ENCODE data around the gene CNIH3. TPM values are rescaled to one million over a fixed set of nuclear protein-coding genes. Genes with fewer than 3 reads are reported as not detected.
"Not testable (repeated sequence)": the region's sequence is repeated elsewhere in the genome, so short reads cannot be mapped to it uniquely, and the experiment has no call there.

Gene CNIH3
- total RNA-seq (2021) = 4.2 and 4.4 TPM in 2 replicates
- long read RNA-seq, transcript CNIH3-201 (6 exons, 2,558 nt) = major isoform, 16 of 25 reads
- long read RNA-seq, partial matches to known transcripts = 0 of 25 reads
- long read RNA-seq, other reads (novel, unspliced or antisense) = 8 of 25 reads

GRCh38 chr1:224615861-224616755 lies at the start of gene CNIH3:
Gene CNIH3, plus strand, starts transcription at chr1:224616317. Its CDS starts 858 bp downstream, at chr1:224617175.
- Histone ChIP-seq H3K9me3 (ENCODE audit: control insufficient read depth, low read depth, low read length) (no peaks in the 10 kb centered on the region), H2BK12ac (ENCODE audit: insufficient read length, low read depth, low read length) (no peak within 1 kb of the TSS), H2BK20ac (ENCODE audit: low read depth, low read length, poor library complexity, severe bottlenecking) (no peak within 1 kb of the TSS), H2AK5ac (ENCODE audit: insufficient read length, low read length) (no peak within 1 kb of the TSS), H3K79me1 (ENCODE audit: insufficient read depth, low read depth, low read length, poor library complexity, severe bottlenecking) (no peaks in the 10 kb centered on the region), H3K56ac (ENCODE audit: insufficient read length, low read depth, low read length) (no peak within 1 kb of the TSS), H3K14ac (ENCODE audit: insufficient read depth, low read length) (peak within 1 kb of the TSS; percentile 14; the same call in 1 of the 2 replicates), H3K18ac (ENCODE audit: insufficient read length, low read depth, low read length) (no peak within 1 kb of the TSS), H3K4ac (ENCODE audit: low read depth, low read length) (no peak within 1 kb of the TSS), H3K27ac (ENCODE audit: insufficient read length, low read depth, low read length) (no peak within 1 kb of the TSS), H3K27me3 (ENCODE audit: insufficient read depth, low read length) (peaks cover 41% of the 10 kb centered on the region), H3K9ac (ENCODE audit: extremely low read depth, insufficient read length, low read length) (no peak within 1 kb of the TSS), H3K79me2 (ENCODE audit: insufficient read depth, low read length) (no peaks in the 10 kb centered on the region), H2BK5ac (ENCODE audit: insufficient read length, low read length) (no peak within 1 kb of the TSS), H3K23me2 (ENCODE audit: insufficient read length, low read depth, low read length, poor library complexity, severe bottlenecking) (peaks cover 23% of the 10 kb centered on the region), H4K20me1 (ENCODE audit: control insufficient read depth, insufficient read depth, insufficient read length) (no peaks in the 10 kb centered on the region), H2BK120ac (ENCODE audit: low read depth, low read length, poor library complexity, severe bottlenecking) (no peak within 1 kb of the TSS), H3K4me1 (ENCODE audit: insufficient read depth, low read length) (no peaks in the 10 kb centered on the region), H3K23ac (ENCODE audit: insufficient read length, low read depth, low read length) (no peak within 1 kb of the TSS), H2BK15ac (ENCODE audit: low read depth, low read length) (no peak within 1 kb of the TSS), H3K4me2 (ENCODE audit: insufficient read depth, insufficient read length, low read length) (peak within 1 kb of the TSS; percentile 53), H3T11ph (ENCODE audit: low read length) (no peak within 1 kb of the TSS), H2AFZ (ENCODE audit: low read length) (peak within 1 kb of the TSS; percentile 83), H4K8ac (replicated peaks; ENCODE audit: insufficient read length, low read depth, low read length) (no peak within 1 kb of the TSS), H4K91ac (ENCODE audit: insufficient read length, low read depth, low read length) (no peak within 1 kb of the TSS), H4K5ac (ENCODE audit: insufficient read length, low read depth, low read length) (no peak within 1 kb of the TSS)
- DNase-seq = peak; percentile 90
- Mint-ChIP-seq H3K27ac (no peak within 1 kb of the TSS), H3K36me3 (ENCODE audit: insufficient read depth in 1 of 3, low read depth in 3 of 3) (no peaks in the 10 kb centered on the region; a peak in 2 of 7 replicates), H3K4me3 (peak within 1 kb of the TSS; percentile 64 to 82), H3K9me3 (peaks cover 2% of the 10 kb centered on the region in 2 experiments; a peak in 1 of 5 replicates), H3K27me3 (ENCODE audit: low read depth) (peaks cover 93% of the 10 kb centered on the region), H3K4me1 (peaks cover 15 to 22% of the 10 kb centered on the region in 2 experiments)
- no peak for TF ChIP-seq CTCF (conservative IDR thresholded peaks at IDR 0.05)
- WGBS (ENCODE audit: extremely low coverage, insufficient read length, low lambda C conversion rate) = no CpG with 5 or more reads among the region's 91 CpGs

GRCh38 chr1:224566492-224566891 lies 49.6 kb upstream of the CNIH3 start:
- not testable (repeated sequence) for H4K8ac ChIP-seq (replicated peaks; ENCODE audit: insufficient read length, low read depth, low read length); H2BK120ac ChIP-seq (ENCODE audit: low read depth, low read length, poor library complexity, severe bottlenecking); H3K9ac ChIP-seq (ENCODE audit: extremely low read depth, insufficient read length, low read length); H2BK12ac ChIP-seq (ENCODE audit: insufficient read length, low read depth, low read length); H3K79me1 ChIP-seq (ENCODE audit: insufficient read depth, low read depth, low read length, poor library complexity, severe bottlenecking); H2AK5ac ChIP-seq (ENCODE audit: insufficient read length, low read length); H2BK20ac ChIP-seq (ENCODE audit: low read depth, low read length, poor library complexity, severe bottlenecking); H2BK15ac ChIP-seq (ENCODE audit: low read depth, low read length); H4K20me1 ChIP-seq (ENCODE audit: control insufficient read depth, insufficient read depth, insufficient read length); H4K91ac ChIP-seq (ENCODE audit: insufficient read length, low read depth, low read length); H3K79me2 ChIP-seq (ENCODE audit: insufficient read depth, low read length); H2BK5ac ChIP-seq (ENCODE audit: insufficient read length, low read length); H3K27me3 ChIP-seq (ENCODE audit: insufficient read depth, low read length); H3K27ac ChIP-seq (ENCODE audit: insufficient read length, low read depth, low read length); H3K36me3 Mint-ChIP-seq (ENCODE audit: insufficient read depth in 1 of 3, low read depth in 3 of 3); H3K4me1 ChIP-seq (ENCODE audit: insufficient read depth, low read length); H3K23ac ChIP-seq (ENCODE audit: insufficient read length, low read depth, low read length); H3K14ac ChIP-seq (ENCODE audit: insufficient read depth, low read length); H4K5ac ChIP-seq (ENCODE audit: insufficient read length, low read depth, low read length); H2AFZ ChIP-seq (ENCODE audit: low read length); H3K23me2 ChIP-seq (ENCODE audit: insufficient read length, low read depth, low read length, poor library complexity, severe bottlenecking); H3K4ac ChIP-seq (ENCODE audit: low read depth, low read length); DNase-seq; H3K56ac ChIP-seq (ENCODE audit: insufficient read length, low read depth, low read length); H3K18ac ChIP-seq (ENCODE audit: insufficient read length, low read depth, low read length); H3K4me2 ChIP-seq (ENCODE audit: insufficient read depth, insufficient read length, low read length); H3K9me3 Mint-ChIP-seq; H3K27ac Mint-ChIP-seq; H3K4me3 Mint-ChIP-seq; H3K4me1 Mint-ChIP-seq; H3K9me3 ChIP-seq (ENCODE audit: control insufficient read depth, low read depth, low read length); H3T11ph ChIP-seq (ENCODE audit: low read length); H3K27me3 Mint-ChIP-seq (ENCODE audit: low read depth)
- WGBS (ENCODE audit: extremely low coverage, insufficient read length, low lambda C conversion rate) = no CpG with 5 or more reads among the region's 1 CpG
